Thymus (tissue), 11 donors: ENCODE results near the gene MBNL1. TPM values are rescaled to one million over a fixed set of nuclear protein-coding genes. Genes with fewer than 3 reads are reported as not detected.
A peak's percentile ranks its signal among the peaks of the same experiment; 100 is the strongest.

Source experiments
- DNase-seq, 9 donors: peaks; one replicate each; pipeline ENCODE4 v3.0.0-alpha.2; 2013; ENCODE audit warnings: low spot score in 9 of 9, low read depth in 6 of 9, missing footprints in 1 of 9
- H3K27ac ChIP-seq, 2 donors: one replicate each; pipeline ENCODE4 v1.5.1; 2013; ENCODE audit warnings: control low read depth in 1 of 2, low read depth in 1 of 2, low read length in 1 of 2, mild to moderate bottlenecking in 1 of 2, moderate library complexity in 1 of 2
- H3K27me3 ChIP-seq, 2 donors: one replicate each; pipeline ENCODE4 v1.5.1; 2013; ENCODE audit warnings: low read length in 1 of 2; ENCODE audit not compliant: control insufficient read depth in 2 of 2, insufficient read depth in 1 of 2
- H3K36me3 ChIP-seq, 2 donors: one replicate each; pipeline ENCODE4 v1.5.1; 2013; ENCODE audit warnings: low read length in 1 of 2, mild to moderate bottlenecking in 1 of 2, moderate library complexity in 1 of 2; ENCODE audit not compliant: control insufficient read depth in 2 of 2, insufficient read depth in 2 of 2
- H3K4me1 ChIP-seq, 2 donors: one replicate each; pipeline ENCODE4 v1.5.1; 2013; ENCODE audit warnings: low read length in 2 of 2; ENCODE audit not compliant: control insufficient read depth in 2 of 2, insufficient read depth in 2 of 2
- H3K4me3 ChIP-seq, 2 donors: one replicate each; pipeline ENCODE4 v1.5.1; 2013; ENCODE audit warnings: low read length in 2 of 2, control low read depth in 1 of 2, mild to moderate bottlenecking in 1 of 2
- H3K9me3 ChIP-seq, 2 donors: one replicate each; pipeline ENCODE4 v1.5.1; 2013; ENCODE audit warnings: low read length in 1 of 2, mild to moderate bottlenecking in 1 of 2; ENCODE audit not compliant: control insufficient read depth in 2 of 2, insufficient read depth in 1 of 2
- WGBS: extraction: QIAGEN DNeasy Blood & Tissue Kit; methylation state at CpG from one replicate; pipeline ENCODE4 v1.1.7; 2013; 5-methylcytosine and 5-hydroxymethylcytosine counted together
- polyA plus RNA-seq: library from polyadenylated mRNA; stranded (reverse); fragments of 200-250 nt; gene quantifications from one replicate; pipeline ENCODE4 v1.2.3, GENCODE V29; 2013
- total RNA-seq: library from RNA; stranded (reverse); fragments of 120-200 nt; gene quantifications from one replicate; pipeline ENCODE4 v1.2.4, GENCODE V29; 2013
- donor health status: healthy.

MBNL1 gene
- total and polyA plus RNA-seq, 2 donors = 89.0 to 178 TPM

GRCh38 chr3:152256851-152257562 is 11.7 kb upstream of the MBNL1 start:
- Histone ChIP-seq H3K27ac (peak overlapping the region; percentile 67 to 89), H3K4me3 (no peak overlapping the region), H3K9me3 (no peaks in the 10 kb centered on the region), H3K4me1 (peaks cover 18 to 32% of the 10 kb centered on the region in 2 donors), H3K27me3 (no peaks in the 10 kb centered on the region), H3K36me3 (no peaks in the 10 kb centered on the region)
- WGBS = 76% methylated on average over 5 of the region's 5 CpGs
- no peak for DNase-seq

GRCh38 chr3:152257563-152258035 is 11.1 kb upstream of the MBNL1 start:
- no peak overlapping the region for H3K4me3 ChIP-seq
- no peaks in the 10 kb centered on the region for H3K36me3 ChIP-seq
- DNase-seq = peak in 4 of 9 donors; percentile 53 to 86 (median 66)
- peaks cover 18 to 32% of the 10 kb centered on the region in 2 donors for H3K4me1 ChIP-seq
- H3K27me3 ChIP-seq = no peaks in the 10 kb centered on the region
- H3K27ac ChIP-seq = peak overlapping the region; percentile 67 to 89
- H3K9me3 ChIP-seq = no peaks in the 10 kb centered on the region
- 6% methylated on average over 5 of the region's 5 CpGs for WGBS

DNA sequence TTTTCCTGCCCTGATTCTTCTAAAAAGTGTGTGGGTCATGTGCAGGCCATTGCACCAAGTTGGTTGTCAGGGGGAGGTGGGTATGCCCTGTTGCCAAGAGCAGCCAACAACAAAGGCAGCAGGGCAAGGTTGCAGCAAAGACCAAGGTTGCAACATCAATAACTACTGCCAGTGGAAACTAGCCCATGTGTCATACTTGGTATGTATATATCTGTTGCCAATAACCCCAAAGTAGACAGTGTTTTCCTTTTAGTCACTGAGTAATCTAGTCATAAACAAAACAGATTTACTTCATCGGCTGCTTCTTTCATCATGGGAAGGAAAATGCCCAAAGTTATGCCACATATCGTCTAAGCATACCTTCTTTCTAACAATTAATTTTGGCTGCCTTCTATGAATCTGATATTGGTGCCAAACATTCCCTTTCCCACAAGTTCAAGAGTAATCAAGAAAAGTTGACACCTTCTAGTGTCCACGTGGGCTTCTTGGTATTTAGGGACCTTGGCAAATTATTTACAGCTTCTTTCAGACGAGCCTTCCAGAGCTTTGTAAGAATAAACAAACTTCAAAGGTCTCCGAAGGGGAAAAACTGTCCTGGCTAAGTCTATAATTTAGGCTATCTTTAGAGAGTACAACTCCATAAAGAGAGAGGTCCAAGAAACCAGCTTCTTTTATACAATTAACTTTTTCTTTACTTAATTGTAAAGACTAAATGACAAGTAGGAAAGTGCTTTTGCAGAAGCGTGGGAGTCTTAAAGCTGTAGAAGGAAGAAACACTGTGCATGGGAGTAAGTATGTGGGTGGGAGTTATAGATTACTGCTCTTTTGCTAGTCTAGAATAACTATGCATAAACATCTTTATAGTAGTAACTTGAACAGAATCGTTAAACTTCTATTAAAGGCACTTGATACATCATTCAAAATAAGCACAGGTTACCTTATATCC is 10.0 kb upstream of the MBNL1 start:
- H3K27ac ChIP-seq = peak overlapping the region; percentile 67 to 82
- no peaks in the 10 kb centered on the region for H3K9me3 ChIP-seq
- H3K27me3 ChIP-seq = no peaks in the 10 kb centered on the region
- 56% methylated on average over 7 of the region's 7 CpGs for WGBS
- H3K36me3 ChIP-seq = no peaks in the 10 kb centered on the region
- peaks cover 18 to 32% of the 10 kb centered on the region in 2 donors for H3K4me1 ChIP-seq
- no peak overlapping the region for H3K4me3 ChIP-seq
- peak in 1 of 9 donors; percentile 59 for DNase-seq

- no peak for DNase-seq
- H3K27me3 ChIP-seq = no peaks in the 10 kb centered on the region
- H3K4me1 ChIP-seq = peaks cover 18 to 28% of the 10 kb centered on the region in 2 donors
- 77% methylated on average over 2 of the region's 2 CpGs for WGBS
- H3K4me3 ChIP-seq = no peak overlapping the region
- no peaks in the 10 kb centered on the region for H3K9me3 ChIP-seq
- H3K36me3 ChIP-seq = no peaks in the 10 kb centered on the region
- H3K27ac ChIP-seq = no peak overlapping the region
Measured at GRCh38 chr3:152259468-152259867, 9.3 kb upstream of the MBNL1 start.

DNA sequence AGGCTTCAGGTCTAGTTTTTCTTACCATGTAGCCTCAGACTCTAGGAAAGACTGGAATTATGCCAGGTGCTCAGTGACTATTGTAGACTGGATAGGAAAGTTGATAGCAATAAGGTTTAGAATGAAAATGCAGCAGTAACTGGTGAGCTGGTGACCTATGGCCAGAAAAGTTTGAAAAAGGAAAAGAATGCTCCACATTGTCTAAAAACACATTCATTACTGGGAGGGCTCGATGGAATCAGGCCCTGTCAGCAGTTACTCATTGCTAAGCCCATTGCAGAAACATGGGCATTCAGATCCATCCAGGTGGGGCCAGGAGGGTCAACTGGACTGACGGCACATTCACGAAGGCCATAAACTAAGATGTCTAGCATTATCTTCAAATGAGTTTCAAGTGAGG is 8.7 kb upstream of the MBNL1 start:
- no peak for DNase-seq
- Histone ChIP-seq H3K27ac (no peak overlapping the region), H3K9me3 (no peaks in the 10 kb centered on the region), H3K36me3 (no peaks in the 10 kb centered on the region), H3K27me3 (no peaks in the 10 kb centered on the region), H3K4me3 (no peak overlapping the region), H3K4me1 (peaks cover 18 to 28% of the 10 kb centered on the region in 2 donors)
- WGBS = 96% methylated on average over 3 of the region's 3 CpGs

DNA sequence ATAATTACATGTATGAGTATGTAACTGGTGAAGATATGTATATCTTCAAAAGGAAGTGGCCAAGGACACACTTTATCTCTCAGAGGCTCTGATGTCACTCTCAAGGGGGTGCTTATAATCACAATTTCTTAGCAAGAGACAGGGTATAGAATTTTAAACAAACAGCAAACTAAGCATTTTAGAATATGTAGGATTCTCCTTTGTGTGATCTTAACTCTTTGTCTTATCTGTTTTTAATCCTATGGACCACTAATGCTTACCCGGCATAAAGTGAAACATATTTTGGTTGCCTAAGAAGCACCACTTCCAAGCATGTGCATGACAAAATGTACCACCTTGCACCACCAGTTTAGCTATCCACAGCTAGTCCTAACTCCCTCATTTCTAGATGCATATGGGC is 8.2 kb upstream of the MBNL1 start:
- H3K27ac ChIP-seq = no peak overlapping the region
- H3K4me1 ChIP-seq = peaks cover 18 to 24% of the 10 kb centered on the region in 2 donors
- WGBS = 88% methylated on average over 1 of the region's 1 CpG

DNA sequence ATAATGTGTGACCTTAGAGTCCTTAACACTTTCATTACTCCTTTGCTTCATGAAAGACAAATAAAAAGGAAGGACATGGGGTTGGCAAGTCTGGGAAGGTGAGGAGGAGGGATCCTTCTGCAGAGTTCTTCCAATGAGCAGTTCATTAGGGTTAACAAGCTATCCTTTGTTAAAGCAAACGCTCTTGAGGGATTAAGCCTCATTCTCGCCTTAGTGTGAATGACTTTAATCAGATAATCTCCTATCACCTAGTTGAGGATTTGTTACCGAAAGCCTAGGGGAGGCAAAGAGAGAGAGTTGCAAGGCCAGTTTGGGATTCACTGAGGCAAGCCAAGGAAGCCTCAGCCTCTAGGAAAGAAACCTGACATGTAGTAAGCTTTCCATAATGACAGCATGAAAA is 7.4 kb upstream of the MBNL1 start:
- Histone ChIP-seq H3K4me3 (no peak overlapping the region), H3K9me3 (no peaks in the 10 kb centered on the region), H3K27ac (no peak overlapping the region), H3K27me3 (no peaks in the 10 kb centered on the region), H3K4me1 (peaks cover 14 to 21% of the 10 kb centered on the region in 2 donors), H3K36me3 (no peaks in the 10 kb centered on the region)
- DNase-seq = no peak
- WGBS = 98% methylated on average over 3 of the region's 3 CpGs

More for the DNA sequence above, 8.2 kb upstream of the MBNL1 start:
- Histone ChIP-seq H3K36me3 (no peaks in the 10 kb centered on the region), H3K4me3 (no peak overlapping the region), H3K9me3 (no peaks in the 10 kb centered on the region), H3K27me3 (no peaks in the 10 kb centered on the region)
- DNase-seq = no peak

GRCh38 chr3:152263711-152264110 is 5.0 kb upstream of the MBNL1 start:
- Histone ChIP-seq H3K36me3 (no peaks in the 10 kb centered on the region), H3K9me3 (no peaks in the 10 kb centered on the region), H3K4me3 (no peak overlapping the region), H3K4me1 (peaks cover 10 to 27% of the 10 kb centered on the region in 2 donors), H3K27me3 (no peaks in the 10 kb centered on the region), H3K27ac (no peak overlapping the region)
- no peak for DNase-seq
- WGBS = 97% methylated on average over 2 of the region's 2 CpGs

- no peaks in the 10 kb centered on the region for H3K36me3 ChIP-seq
- H3K4me1 ChIP-seq = peaks cover 10 to 26% of the 10 kb centered on the region in 2 donors
- H3K9me3 ChIP-seq = no peaks in the 10 kb centered on the region
- no peaks in the 10 kb centered on the region for H3K27me3 ChIP-seq
- no peak overlapping the region for H3K4me3 ChIP-seq
- DNase-seq = no peak
- no peak overlapping the region for H3K27ac ChIP-seq
Measured at GRCh38 chr3:152264378-152264777, 4.4 kb upstream of the MBNL1 start.
